Neural progenitor cell (in vitro differentiated cells): ENCODE measurements around the gene LTA.

Experiments used
- CTCF ChIP-seq: fragments of 200-600 bp; sonication (generic); IDR thresholded peaks from 2 replicates; pipeline ENCODE4 v1.5.1; 2017; ENCODE audit warnings: antibody characterized with exemption, mild to moderate bottlenecking
- EZH2 ChIP-seq: fragments of 200-600 bp; sonication (generic); IDR thresholded peaks from 2 replicates; pipeline ENCODE4 v1.6.1; 2017; ENCODE audit warnings: antibody characterized with exemption, mild to moderate bottlenecking, moderate library complexity
- EZH2phosphoT487 ChIP-seq: fragments of 200-600 bp; sonication (generic); IDR thresholded peaks from 2 replicates; pipeline ENCODE4 v1.6.1; 2017; ENCODE audit warnings: antibody characterized with exemption

DNA sequence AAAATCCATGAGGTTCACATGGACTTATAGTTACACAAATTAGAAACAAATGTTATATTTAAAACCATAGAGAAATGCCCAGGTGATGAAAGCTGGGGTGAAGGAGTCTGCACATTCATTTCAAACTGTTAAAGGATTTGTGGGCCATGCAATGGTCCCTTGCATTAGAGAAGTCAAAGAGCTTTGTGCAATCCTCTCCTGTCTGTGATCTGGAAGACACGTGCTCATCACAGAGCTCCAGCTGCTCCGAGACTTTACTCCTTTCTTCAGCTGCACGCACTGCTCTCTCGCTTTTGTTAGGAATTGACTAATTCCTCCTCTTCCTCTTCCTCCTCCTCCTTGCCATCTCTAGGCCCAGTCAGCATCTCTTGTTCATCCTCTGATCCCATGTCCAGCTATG, 38.9 kb downstream of the LTA start:
- TF ChIP-seq CTCF: no peak
- no peak for TF ChIP-seq EZH2
- no peak for TF ChIP-seq EZH2phosphoT487
